HL-60 (cell line): Measurements from ENCODE around the gene TRIM26.

Experiments
- DNase-seq, 2 experiments: peaks; one replicate each; pipeline ENCODE4 v3.0.0-alpha.2; 2010 to 2020; ENCODE audit warnings: low read depth in 1 of 2, low spot score in 1 of 2
- H3K27ac ChIP-seq: fragments of 250-450 bp; sonication (Bioruptor Pico); replicated peaks from 2 replicates; pipeline ENCODE4 v1.5.1; 2020; ENCODE audit warnings: mild to moderate bottlenecking, moderate library complexity
- H3K27me3 ChIP-seq: fragments of 250-450 bp; sonication (Bioruptor Pico); 2 replicates; pipeline ENCODE4 v1.5.1; 2021; ENCODE audit warnings: mild to moderate bottlenecking, moderate library complexity; ENCODE audit not compliant: insufficient read depth, poor library complexity, severe bottlenecking
- H3K4me3 ChIP-seq: replicated peaks from 2 replicates; pipeline ENCODE4 v1.5.1; 2011; ENCODE audit warnings: mild to moderate bottlenecking, control low read depth, low read length; ENCODE audit not compliant: insufficient read depth
- GABPA ChIP-seq: IDR thresholded peaks from 2 replicates; pipeline ENCODE4 v1.6.1; 2012; ENCODE audit warnings: low read depth
- POLR2AphosphoS5 ChIP-seq: IDR thresholded peaks from 2 replicates; pipeline ENCODE4 v1.6.1; 2012; ENCODE audit warnings: low read depth
- SPI1 ChIP-seq: IDR thresholded peaks from 2 replicates; pipeline ENCODE4 v1.6.1; 2012; ENCODE audit warnings: low read depth, mild to moderate bottlenecking, borderline replicate concordance
- TF ChIP-seq, protein P1 (sequence below): IDR thresholded peaks from one replicate; pipeline ENCODE4 v1.5.1; 2011; ENCODE audit warnings: low read length, control low read depth, inconsistent platforms; ENCODE audit not compliant: insufficient read depth
- TF ChIP-seq, protein P2 (sequence below): IDR thresholded peaks from 2 replicates; pipeline ENCODE4 v1.6.1; 2012; ENCODE audit warnings: low read depth; ENCODE audit not compliant: insufficient replicate concordance

Gene TRIM26

DNA sequence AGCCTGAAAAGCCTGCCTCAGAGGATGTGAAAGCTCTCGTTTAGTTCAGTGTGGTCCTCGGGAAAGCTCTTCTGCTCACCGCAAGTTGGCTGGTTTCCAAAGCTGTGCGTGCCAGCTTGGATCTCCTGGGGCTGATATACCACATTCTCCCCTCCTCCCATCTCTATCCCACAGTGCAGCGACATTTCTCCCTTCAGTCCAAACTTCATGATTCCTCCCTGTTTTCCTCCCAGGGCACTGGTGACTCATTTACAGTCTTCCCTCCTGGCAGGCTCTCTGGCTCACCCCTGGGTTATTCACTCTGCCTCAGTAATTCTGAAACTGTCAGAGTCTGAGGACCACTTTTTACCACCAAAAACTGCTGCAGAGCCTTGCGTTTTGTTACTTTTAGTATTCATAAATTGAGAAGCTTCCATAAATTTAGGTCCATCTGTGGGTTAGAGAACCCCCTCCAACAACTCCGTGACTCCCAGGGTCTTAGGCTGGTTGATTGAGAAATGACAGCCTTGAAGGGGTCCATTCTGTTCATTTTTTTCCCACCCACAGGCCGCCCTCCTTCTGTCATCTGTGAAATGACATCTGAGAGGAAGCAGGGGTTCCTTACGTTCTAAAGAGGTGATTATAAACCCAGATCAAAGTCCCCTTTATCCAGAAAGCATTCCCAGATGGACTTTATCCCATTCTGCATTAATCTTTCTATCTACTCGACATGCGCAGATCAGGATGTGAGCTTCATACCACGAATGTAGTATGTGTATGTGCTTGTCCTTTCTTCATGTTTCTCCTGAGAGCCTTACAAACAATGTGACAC, 58.3 kb downstream of the TRIM26 start:
- H3K27me3 ChIP-seq, result no peaks in the 10 kb centered on the region
- peak in 1 of 2 experiments; percentile 23 for DNase-seq
- no peak overlapping the region for H3K4me3 ChIP-seq
- TF ChIP-seq SPI1 (no peak), POLR2AphosphoS5 (no peak), GABPA (no peak)
- TF ChIP-seq, protein P1, sequence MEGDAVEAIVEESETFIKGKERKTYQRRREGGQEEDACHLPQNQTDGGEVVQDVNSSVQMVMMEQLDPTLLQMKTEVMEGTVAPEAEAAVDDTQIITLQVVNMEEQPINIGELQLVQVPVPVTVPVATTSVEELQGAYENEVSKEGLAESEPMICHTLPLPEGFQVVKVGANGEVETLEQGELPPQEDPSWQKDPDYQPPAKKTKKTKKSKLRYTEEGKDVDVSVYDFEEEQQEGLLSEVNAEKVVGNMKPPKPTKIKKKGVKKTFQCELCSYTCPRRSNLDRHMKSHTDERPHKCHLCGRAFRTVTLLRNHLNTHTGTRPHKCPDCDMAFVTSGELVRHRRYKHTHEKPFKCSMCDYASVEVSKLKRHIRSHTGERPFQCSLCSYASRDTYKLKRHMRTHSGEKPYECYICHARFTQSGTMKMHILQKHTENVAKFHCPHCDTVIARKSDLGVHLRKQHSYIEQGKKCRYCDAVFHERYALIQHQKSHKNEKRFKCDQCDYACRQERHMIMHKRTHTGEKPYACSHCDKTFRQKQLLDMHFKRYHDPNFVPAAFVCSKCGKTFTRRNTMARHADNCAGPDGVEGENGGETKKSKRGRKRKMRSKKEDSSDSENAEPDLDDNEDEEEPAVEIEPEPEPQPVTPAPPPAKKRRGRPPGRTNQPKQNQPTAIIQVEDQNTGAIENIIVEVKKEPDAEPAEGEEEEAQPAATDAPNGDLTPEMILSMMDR, result no peak
- TF ChIP-seq, protein P2, sequence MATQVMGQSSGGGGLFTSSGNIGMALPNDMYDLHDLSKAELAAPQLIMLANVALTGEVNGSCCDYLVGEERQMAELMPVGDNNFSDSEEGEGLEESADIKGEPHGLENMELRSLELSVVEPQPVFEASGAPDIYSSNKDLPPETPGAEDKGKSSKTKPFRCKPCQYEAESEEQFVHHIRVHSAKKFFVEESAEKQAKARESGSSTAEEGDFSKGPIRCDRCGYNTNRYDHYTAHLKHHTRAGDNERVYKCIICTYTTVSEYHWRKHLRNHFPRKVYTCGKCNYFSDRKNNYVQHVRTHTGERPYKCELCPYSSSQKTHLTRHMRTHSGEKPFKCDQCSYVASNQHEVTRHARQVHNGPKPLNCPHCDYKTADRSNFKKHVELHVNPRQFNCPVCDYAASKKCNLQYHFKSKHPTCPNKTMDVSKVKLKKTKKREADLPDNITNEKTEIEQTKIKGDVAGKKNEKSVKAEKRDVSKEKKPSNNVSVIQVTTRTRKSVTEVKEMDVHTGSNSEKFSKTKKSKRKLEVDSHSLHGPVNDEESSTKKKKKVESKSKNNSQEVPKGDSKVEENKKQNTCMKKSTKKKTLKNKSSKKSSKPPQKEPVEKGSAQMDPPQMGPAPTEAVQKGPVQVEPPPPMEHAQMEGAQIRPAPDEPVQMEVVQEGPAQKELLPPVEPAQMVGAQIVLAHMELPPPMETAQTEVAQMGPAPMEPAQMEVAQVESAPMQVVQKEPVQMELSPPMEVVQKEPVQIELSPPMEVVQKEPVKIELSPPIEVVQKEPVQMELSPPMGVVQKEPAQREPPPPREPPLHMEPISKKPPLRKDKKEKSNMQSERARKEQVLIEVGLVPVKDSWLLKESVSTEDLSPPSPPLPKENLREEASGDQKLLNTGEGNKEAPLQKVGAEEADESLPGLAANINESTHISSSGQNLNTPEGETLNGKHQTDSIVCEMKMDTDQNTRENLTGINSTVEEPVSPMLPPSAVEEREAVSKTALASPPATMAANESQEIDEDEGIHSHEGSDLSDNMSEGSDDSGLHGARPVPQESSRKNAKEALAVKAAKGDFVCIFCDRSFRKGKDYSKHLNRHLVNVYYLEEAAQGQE, result no peak
- no peak overlapping the region for H3K27ac ChIP-seq

DNA sequence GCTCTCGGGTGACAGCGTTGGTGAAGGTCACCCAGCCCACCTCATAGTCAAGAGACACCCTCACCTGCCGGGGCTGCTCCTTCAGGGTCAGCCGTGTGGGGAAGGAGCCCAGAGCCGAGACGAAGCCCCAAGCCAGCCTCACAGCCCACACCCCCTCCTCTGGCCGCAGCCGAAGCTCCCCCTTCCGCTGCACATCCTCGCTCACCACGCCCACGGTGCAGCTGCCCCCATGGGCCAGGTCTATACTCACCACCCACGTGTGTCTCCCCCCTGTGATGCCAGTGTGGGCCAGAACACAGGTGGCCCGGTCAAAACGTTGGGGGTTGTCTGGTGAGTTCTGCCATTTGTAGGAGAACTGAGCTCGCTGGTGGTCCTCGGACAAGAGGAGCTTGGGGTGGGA, 59.1 kb downstream of the TRIM26 start:
- no peak for DNase-seq
- Histone ChIP-seq H3K27me3 (no peaks in the 10 kb centered on the region), H3K27ac (no peak overlapping the region), H3K4me3 (no peak overlapping the region)
- TF ChIP-seq, protein P2, result no peak
- TF ChIP-seq SPI1 (no peak), POLR2AphosphoS5 (no peak), GABPA (no peak)
- TF ChIP-seq, protein P1, result no peak

DNA sequence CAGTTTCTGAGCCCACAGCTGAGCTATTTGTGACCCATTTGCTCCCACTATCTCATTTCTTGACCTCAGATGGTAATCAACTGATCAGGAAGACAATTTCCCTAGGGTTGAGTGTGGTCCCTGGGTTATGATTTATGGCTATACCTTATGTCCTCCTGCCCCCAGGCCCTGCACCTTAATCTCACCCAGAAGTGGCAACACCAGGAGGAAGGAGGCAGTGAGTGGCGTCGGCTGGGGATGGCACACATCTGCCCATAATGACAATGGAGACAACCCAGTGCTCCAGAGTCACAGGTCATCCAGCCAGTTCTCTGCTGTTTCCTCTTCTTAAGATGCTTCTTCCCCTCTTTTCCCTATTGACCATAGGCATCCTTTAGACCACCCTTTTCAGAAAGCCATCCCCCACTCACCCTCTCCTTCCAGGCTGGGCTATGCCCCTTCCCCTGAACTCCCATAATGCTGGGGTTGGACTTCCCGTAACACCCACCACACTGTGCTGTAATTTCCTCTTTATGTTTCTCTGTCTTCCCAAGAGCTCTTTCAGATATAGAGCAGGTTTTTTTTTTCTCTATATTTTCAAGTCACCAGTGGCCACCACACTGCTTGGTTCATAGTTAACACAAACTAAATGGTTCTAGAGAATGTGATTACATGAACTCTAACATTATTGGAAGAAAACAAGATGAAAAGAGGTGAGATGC, 60.1 kb downstream of the TRIM26 start:
- H3K27ac ChIP-seq, result no peak overlapping the region
- H3K4me3 ChIP-seq, result no peak overlapping the region
- TF ChIP-seq, protein P1, result no peak
- no peak for TF ChIP-seq SPI1
- no peak for TF ChIP-seq POLR2AphosphoS5
- TF ChIP-seq, protein P2, result no peak
- no peaks in the 10 kb centered on the region for H3K27me3 ChIP-seq
- DNase-seq, result no peak
